H1 (cell line): Measurements from ENCODE around the gene STXBP2. TPM values are rescaled to one million over a fixed set of nuclear protein-coding genes. Genes with fewer than 3 reads are reported as not detected.

Experiments used
- CTCF ChIA-PET: fragments of 300-600 bp; sonication (Branson Sonifier 250); formaldehyde crosslinking; loops from one replicate; lab custom pipeline; 2021; ENCODE audit not compliant: partially characterized antibody; lab: Charles Lee
- POLR2A ChIA-PET: fragments of 300-600 bp; sonication (Branson Sonifier 250); formaldehyde crosslinking; loops from one replicate; lab custom pipeline; 2021; ENCODE audit warnings: inconsistent platforms; ENCODE audit not compliant: partially characterized antibody; lab: Charles Lee
- DNase-seq, 2 experiments: peaks; one replicate each; pipeline versions ENCODE4 v3.0.0 to v3.0.0-alpha.2; 2010 to 2022; ENCODE audit warnings: low spot score in 2 of 2, low read depth in 1 of 2, mixed read lengths in 1 of 2
- FAIRE-seq: peaks from 2 replicates; lab custom pipeline; 2011; peaks lifted over from hg19 to GRCh38; lab: Jason Lieb, UNC
- H2AFZ ChIP-seq: 2 replicates; pipeline ENCODE4 v1.8.1; 2012; ENCODE audit warnings: low read length, inconsistent platforms
- H2AK5ac ChIP-seq: 2 replicates; pipeline ENCODE4 v1.6.1; 2013; ENCODE audit warnings: low read depth, low read length
- H2BK120ac ChIP-seq: replicated peaks from 2 replicates; pipeline ENCODE3; 2013; ENCODE audit warnings: low read depth, low read length, inconsistent platforms
- H2BK12ac ChIP-seq: 2 replicates; pipeline ENCODE4 v1.6.1; 2013; ENCODE audit warnings: low read depth, low read length
- H2BK15ac ChIP-seq: 2 replicates; pipeline ENCODE4 v1.6.1; 2013; ENCODE audit warnings: low read length
- H2BK20ac ChIP-seq: 2 replicates; pipeline ENCODE4 v1.6.1; 2013; ENCODE audit warnings: low read length
- H2BK5ac ChIP-seq: 2 replicates; pipeline ENCODE4 v1.6.1; 2013; ENCODE audit warnings: low read depth, low read length
- H3K14ac ChIP-seq: 2 replicates; pipeline ENCODE4 v1.6.1; 2013; ENCODE audit warnings: inconsistent platforms; ENCODE audit not compliant: insufficient read length
- H3K18ac ChIP-seq: 2 replicates; pipeline ENCODE4 v1.6.1; 2013; ENCODE audit warnings: low read length; ENCODE audit errors: extremely low read depth
- H3K23ac ChIP-seq: 2 replicates; pipeline ENCODE4 v1.6.1; 2013; ENCODE audit warnings: inconsistent platforms; ENCODE audit not compliant: insufficient read length
- H3K23me2 ChIP-seq: 2 replicates; pipeline ENCODE4 v1.6.1; 2013; ENCODE audit warnings: low read depth, low read length
- H3K27ac ChIP-seq: 2 replicates; pipeline ENCODE4 v1.6.1; 2011; ENCODE audit warnings: low read depth, low read length, inconsistent platforms
- H3K27me3 ChIP-seq, 4 experiments: replicated peaks in 1 of 4; 1 replicate in 1 of 4; 2 replicates in 3 of 4; pipeline versions ENCODE4 v1.6.1 to v1.8.1; 2011 to 2013; ENCODE audit warnings: low read length in 3 of 4, mild to moderate bottlenecking in 3 of 4, inconsistent platforms in 2 of 4, mixed read lengths in 2 of 4, moderate library complexity in 1 of 4; ENCODE audit not compliant: control insufficient read depth in 3 of 4, insufficient read depth in 3 of 4; ENCODE audit errors: extremely low read depth in 1 of 4
- H3K36me3 ChIP-seq, 4 experiments: 2 replicates each; pipeline versions ENCODE4 v1.6.1 to v1.8.1; 2011 to 2013; ENCODE audit warnings: mild to moderate bottlenecking in 4 of 4, low read length in 3 of 4, moderate library complexity in 2 of 4, control low read depth in 1 of 4, inconsistent platforms in 1 of 4; ENCODE audit not compliant: insufficient read depth in 4 of 4, control insufficient read depth in 2 of 4
- H3K4ac ChIP-seq: replicated peaks from 2 replicates; pipeline ENCODE3; 2013; ENCODE audit warnings: low read length, low read depth, mixed read lengths, inconsistent platforms; ENCODE audit not compliant: insufficient read length
- H3K4me1 ChIP-seq, 4 experiments: replicated peaks in 1 of 4; 1 replicate in 1 of 4; 2 replicates in 3 of 4; pipeline versions ENCODE4 v1.6.1 to v1.8.1; 2011 to 2013; ENCODE audit warnings: low read length in 3 of 4, inconsistent platforms in 2 of 4, mixed read lengths in 1 of 4; ENCODE audit not compliant: insufficient read depth in 4 of 4, control insufficient read depth in 3 of 4
- H3K4me2 ChIP-seq, 2 experiments: 2 replicates each; pipeline versions ENCODE4 v1.6.1 to v1.8.1; 2011 to 2013; ENCODE audit warnings: low read depth in 2 of 2, low read length in 2 of 2, control low read depth in 1 of 2, inconsistent platforms in 1 of 2, mild to moderate bottlenecking in 1 of 2; ENCODE audit not compliant: insufficient read depth in 1 of 2
- H3K4me3 ChIP-seq, 4 experiments: fragments of 200-600, 300-600 bp in 1 of 4; sonication (generic), shearing (Covaris generic), sonication (Bioruptor Twin) in 1 of 4; 2 replicates each; pipeline versions ENCODE4 v1.5.1 to v1.8.1; 2011 to 2016; ENCODE audit warnings: low read length in 4 of 4, low read depth in 3 of 4, control low read depth in 2 of 4, inconsistent platforms in 2 of 4, mild to moderate bottlenecking in 2 of 4, mixed read lengths in 1 of 4, moderate library complexity in 1 of 4; ENCODE audit not compliant: insufficient read depth in 2 of 4; ENCODE audit errors: extremely low read depth in 1 of 4
- H3K56ac ChIP-seq: replicated peaks from 2 replicates; pipeline ENCODE3; 2013; ENCODE audit warnings: low read depth, mild to moderate bottlenecking, mixed read lengths, low read length, inconsistent platforms; ENCODE audit not compliant: insufficient read length
- H3K79me1 ChIP-seq: 2 replicates; pipeline ENCODE4 v1.6.1; 2013; ENCODE audit warnings: low read depth, low read length, control low read depth
- H3K79me2 ChIP-seq, 2 experiments: 2 replicates each; pipeline versions ENCODE4 v1.6.1 to v1.8.1; 2012 to 2013; ENCODE audit warnings: low read length in 2 of 2, mild to moderate bottlenecking in 2 of 2, inconsistent platforms in 1 of 2; ENCODE audit not compliant: insufficient read depth in 2 of 2, control insufficient read depth in 1 of 2
- H3K9ac ChIP-seq, 4 experiments: replicated peaks in 1 of 4; 1 replicate in 1 of 4; 2 replicates in 3 of 4; pipeline versions ENCODE4 v1.6.1 to v1.8.1; 2011 to 2013; ENCODE audit warnings: low read depth in 3 of 4, low read length in 3 of 4, control low read depth in 2 of 4, mild to moderate bottlenecking in 2 of 4, moderate library complexity in 2 of 4, inconsistent platforms in 1 of 4; ENCODE audit errors: extremely low read depth in 1 of 4
- H3K9me3 ChIP-seq, 2 experiments: 2 replicates each; pipeline versions ENCODE4 v1.6.1 to v1.8.1; 2012 to 2013; ENCODE audit warnings: mild to moderate bottlenecking in 2 of 2, moderate library complexity in 2 of 2, control low read depth in 1 of 2, inconsistent platforms in 1 of 2, low read depth in 1 of 2, low read length in 1 of 2, mixed read lengths in 1 of 2; ENCODE audit not compliant: insufficient read depth in 2 of 2
- H4K20me1 ChIP-seq, 2 experiments: replicated peaks in 1 of 2; 2 replicates each; pipeline versions ENCODE3 to v1.8.1; 2011 to 2013; ENCODE audit warnings: inconsistent platforms in 2 of 2, low read length in 2 of 2, mild to moderate bottlenecking in 1 of 2; ENCODE audit not compliant: insufficient read depth in 2 of 2, control insufficient read depth in 1 of 2
- H4K5ac ChIP-seq: 2 replicates; pipeline ENCODE4 v1.6.1; 2013; ENCODE audit warnings: low read length, low read depth, mixed read lengths, inconsistent platforms; ENCODE audit not compliant: insufficient read length
- H4K8ac ChIP-seq: 2 replicates; pipeline ENCODE4 v1.8.0; 2013; ENCODE audit warnings: mild to moderate bottlenecking, moderate library complexity, low read length, inconsistent platforms; ENCODE audit not compliant: insufficient read depth; ENCODE audit errors: extremely low read depth
- H4K91ac ChIP-seq: replicated peaks from 2 replicates; pipeline ENCODE3; 2013; ENCODE audit warnings: low read length, mixed read lengths, inconsistent platforms; ENCODE audit not compliant: insufficient read length
- CHD2 ChIP-seq: IDR thresholded peaks from 2 replicates; pipeline ENCODE4 v1.6.1; 2012; ENCODE audit warnings: low read length, improper control_type of control experiment
- CREB1 ChIP-seq: IDR thresholded peaks from 2 replicates; pipeline ENCODE4 v1.6.1; 2012; ENCODE audit warnings: inconsistent platforms
- KDM5A ChIP-seq: fragments of 200-600 bp; IDR thresholded peaks from 2 replicates; pipeline ENCODE4 v1.7.1; 2012; ENCODE audit warnings: mild to moderate bottlenecking, low read length, inconsistent platforms, mixed read lengths
- SIN3A ChIP-seq, 2 experiments: IDR thresholded peaks in 1 of 2; conservative IDR thresholded peaks in 1 of 2; 2 replicates each; pipeline ENCODE4 v1.6.1; 2011 to 2012; ENCODE audit warnings: low read length in 2 of 2, improper control_type of control experiment in 1 of 2, low read depth in 1 of 2, mild to moderate bottlenecking in 1 of 2
- SP4 ChIP-seq: IDR thresholded peaks from 2 replicates; pipeline ENCODE4 v1.6.1; 2012; ENCODE audit warnings: low read length, inconsistent platforms
- TAF1 ChIP-seq: IDR thresholded peaks from 2 replicates; pipeline ENCODE4 v1.6.1; 2011; ENCODE audit warnings: mild to moderate bottlenecking, low read depth, low read length
- TBP ChIP-seq: IDR thresholded peaks from 2 replicates; pipeline ENCODE4 v1.6.1; 2011; ENCODE audit warnings: low read depth, low read length, improper control_type of control experiment
- TCF12 ChIP-seq: IDR thresholded peaks from 2 replicates; pipeline ENCODE4 v1.6.1; 2011; ENCODE audit warnings: low read depth, mild to moderate bottlenecking, low read length
- ZNF274 ChIP-seq: IDR thresholded peaks from 2 replicates; pipeline ENCODE4 v1.7.0; 2012; ENCODE audit warnings: low read length, borderline replicate concordance; ENCODE audit errors: extremely low read depth
- WGBS, 2 experiments: shearing (Covaris generic) in 1 of 2; methylation state at CpG; one replicate each; pipeline versions ENCODE4 v1.1.6 to v1.1.7; 2013 to 2015; ENCODE audit warnings: low lambda C conversion rate in 2 of 2, mixed read lengths in 2 of 2, inconsistent platforms in 1 of 2, low coverage in 1 of 2, missing lambda C conversion rate in 1 of 2; ENCODE audit not compliant: insufficient replicate concordance in 2 of 2, insufficient coverage in 1 of 2, insufficient read length in 1 of 2; ENCODE audit errors: extremely low coverage in 1 of 2, missing lambda C conversion rate in 1 of 2; 5-methylcytosine and 5-hydroxymethylcytosine counted together
- polyA plus RNA-seq, 7 experiments: library from polyadenylated mRNA; depleted of rRNA in 3 of 7; stranded (reverse) in 5 of 7; unstranded in 2 of 7; fragments of >200 nt in 5 of 7; fragments of 200-250 nt in 2 of 7; gene quantifications; 1 replicate in 5 of 7; 2 replicates in 1 of 7; 4 replicates in 1 of 7; pipeline versions ENCODE4 v1.2.1 to v1.2.3, GENCODE V29; 2011 to 2013; ENCODE audit warnings: missing spikeins in 2 of 7, mixed read lengths in 2 of 7
- total RNA-seq: library from RNA; stranded (reverse); fragmentation: NEBNext Ultra II Directional; extraction: Animal tissue kit (Norgen Biotek cat#: 25700); gene quantifications from 2 replicates; pipeline ENCODE4 v1.2.1, GENCODE V29; 2021
- TF ChIP-seq, protein P1 (sequence below): IDR thresholded peaks from 2 replicates; pipeline ENCODE4 v1.6.1; 2011; ENCODE audit warnings: low read length, improper control_type of control experiment
- TF ChIP-seq, protein P2 (sequence below): IDR thresholded peaks from 2 replicates; pipeline ENCODE4 v1.6.1; 2012; ENCODE audit warnings: inconsistent platforms

Gene STXBP2
- total and polyA plus RNA-seq, 2 of the 8 experiments (the other 6 are each of a cell fraction or from before 2014, with no cell fraction given) = 52.9 to 53.8 TPM

DNA sequence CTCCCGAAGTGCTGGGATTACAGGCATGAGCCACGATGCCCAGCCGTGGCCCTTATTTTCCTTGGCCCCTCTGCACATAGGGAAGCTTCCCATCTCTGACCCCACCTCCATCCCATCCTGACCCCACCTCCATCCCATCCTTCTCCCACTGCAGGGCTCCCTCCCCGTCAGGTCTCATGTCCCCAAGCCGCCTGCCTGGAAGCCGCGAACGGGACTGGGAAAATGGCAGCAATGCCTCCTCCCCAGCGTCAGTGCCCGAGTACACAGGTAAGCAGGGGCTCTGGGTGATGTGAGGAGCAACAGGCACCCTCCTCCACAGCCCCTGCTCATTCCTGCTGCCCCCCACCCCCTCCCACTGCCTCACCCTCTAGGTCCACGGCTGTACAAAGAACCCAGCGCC is 19.7 kb upstream of the STXBP2 start:
- Histone ChIP-seq H2BK12ac (no peak overlapping the region), H3K9ac (no peak overlapping the region), H3K4me3 (no peak overlapping the region), H4K91ac (no peak overlapping the region), H3K18ac (no peak overlapping the region), H3K27ac (no peak overlapping the region), H3K23ac (no peak overlapping the region), H3K36me3 (peaks cover 2 to 49% (median 16%) of the 10 kb centered on the region in 4 experiments; a peak in 6 of 8 replicates), H2BK15ac (no peak overlapping the region), H2BK120ac (no peak overlapping the region), H3K23me2 (no peaks in the 10 kb centered on the region), H3K56ac (no peak overlapping the region), H3K14ac (no peak overlapping the region), H3K9me3 (no peaks in the 10 kb centered on the region), H4K8ac (no peak overlapping the region), H3K27me3 (no peaks in the 10 kb centered on the region), H3K4ac (no peak overlapping the region), H2AK5ac (no peak overlapping the region), H4K5ac (no peak overlapping the region), H3K79me1 (no peaks in the 10 kb centered on the region), H2BK20ac (no peak overlapping the region), H3K4me2 (no peak overlapping the region), H2AFZ (no peak overlapping the region), H4K20me1 (peaks cover 6 to 12% of the 10 kb centered on the region in 2 experiments), H2BK5ac (no peak overlapping the region), H3K4me1 (no peaks in the 10 kb centered on the region), H3K79me2 (no peaks in the 10 kb centered on the region)
- DNase-seq (no peak), FAIRE-seq (no peak)
- 87% methylated on average over 10 of the region's 12 CpGs; no CpG with 5 or more reads in 1 of the 2 experiments for WGBS, 2 experiments
- CTCF ChIA-PET = interaction anchor here (0.6 to 0.7 kb wide), 2 partner anchors 131 to 162 kb away, joined by 3 to 4 read pairs; no protein-coding TSS in a partner anchor
- POLR2A ChIA-PET = interaction anchor here (0.6 to 4.3 kb wide), 3 partner anchors 10 to 72 kb away, joined by 3 to 29 read pairs (median 7); no protein-coding TSS in a partner anchor
- TF ChIP-seq CHD2 = no peak
- TF ChIP-seq SIN3A (conservative IDR thresholded peaks at IDR 0.05 in 1 of 2, IDR thresholded peaks at IDR 0.05 in 1 of 2; ENCODE audit: low read depth in 1 of 2, low read length in 2 of 2) = no peak
- TF ChIP-seq TBP = no peak
- no peak for TF ChIP-seq ZNF274
- TF ChIP-seq, protein P1, sequence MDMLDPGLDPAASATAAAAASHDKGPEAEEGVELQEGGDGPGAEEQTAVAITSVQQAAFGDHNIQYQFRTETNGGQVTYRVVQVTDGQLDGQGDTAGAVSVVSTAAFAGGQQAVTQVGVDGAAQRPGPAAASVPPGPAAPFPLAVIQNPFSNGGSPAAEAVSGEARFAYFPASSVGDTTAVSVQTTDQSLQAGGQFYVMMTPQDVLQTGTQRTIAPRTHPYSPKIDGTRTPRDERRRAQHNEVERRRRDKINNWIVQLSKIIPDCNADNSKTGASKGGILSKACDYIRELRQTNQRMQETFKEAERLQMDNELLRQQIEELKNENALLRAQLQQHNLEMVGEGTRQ = no peak
- TF ChIP-seq TAF1 = no peak
- no peak for TF ChIP-seq KDM5A
- no peak for TF ChIP-seq TCF12
- TF ChIP-seq SP4 = no peak
- TF ChIP-seq, protein P2, sequence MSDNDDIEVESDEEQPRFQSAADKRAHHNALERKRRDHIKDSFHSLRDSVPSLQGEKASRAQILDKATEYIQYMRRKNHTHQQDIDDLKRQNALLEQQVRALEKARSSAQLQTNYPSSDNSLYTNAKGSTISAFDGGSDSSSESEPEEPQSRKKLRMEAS = no peak
- TF ChIP-seq CREB1 = no peak
